ENCODE measurements around the gene BAIAP2.

BAIAP2 gene

GRCh38 chr17:81163051-81163695, 128.2 kb downstream of the BAIAP2 start:
- Histone ChIP-seq H3F3A (ENCODE audit: low read depth) (no peaks in the 10 kb centered on the region), H3K9me2 (replicated peaks; ENCODE audit: low read depth, low read length) (no peaks in the 10 kb centered on the region), H2AFZ (ENCODE audit: low read length) (no peak overlapping the region), H3K36me3 (ENCODE audit: insufficient read depth, low read length) (no peaks in the 10 kb centered on the region), H3K4me3 (ENCODE audit: low read length, poor library complexity, severe bottlenecking) (no peak overlapping the region), H3K9me3 (ENCODE audit: insufficient read depth, low read depth, low read length) (no peaks in the 10 kb centered on the region), H4K20me1 (ENCODE audit: insufficient read depth, low read length, poor library complexity, severe bottlenecking) (no peaks in the 10 kb centered on the region), H3K4me2 (ENCODE audit: low read depth, low read length, poor library complexity, severe bottlenecking) (no peak overlapping the region), H3K4me1 (ENCODE audit: insufficient read depth, low read length, poor library complexity, severe bottlenecking) (no peaks in the 10 kb centered on the region), H3K79me2 (ENCODE audit: insufficient read depth, low read length) (no peaks in the 10 kb centered on the region), H3K9ac (ENCODE audit: low read depth, low read length, poor library complexity, severe bottlenecking) (no peak overlapping the region), H3K27me3 (ENCODE audit: insufficient read depth, low read length, poor library complexity, severe bottlenecking) (no peaks in the 10 kb centered on the region)
- TF ChIP-seq, protein P1, sequence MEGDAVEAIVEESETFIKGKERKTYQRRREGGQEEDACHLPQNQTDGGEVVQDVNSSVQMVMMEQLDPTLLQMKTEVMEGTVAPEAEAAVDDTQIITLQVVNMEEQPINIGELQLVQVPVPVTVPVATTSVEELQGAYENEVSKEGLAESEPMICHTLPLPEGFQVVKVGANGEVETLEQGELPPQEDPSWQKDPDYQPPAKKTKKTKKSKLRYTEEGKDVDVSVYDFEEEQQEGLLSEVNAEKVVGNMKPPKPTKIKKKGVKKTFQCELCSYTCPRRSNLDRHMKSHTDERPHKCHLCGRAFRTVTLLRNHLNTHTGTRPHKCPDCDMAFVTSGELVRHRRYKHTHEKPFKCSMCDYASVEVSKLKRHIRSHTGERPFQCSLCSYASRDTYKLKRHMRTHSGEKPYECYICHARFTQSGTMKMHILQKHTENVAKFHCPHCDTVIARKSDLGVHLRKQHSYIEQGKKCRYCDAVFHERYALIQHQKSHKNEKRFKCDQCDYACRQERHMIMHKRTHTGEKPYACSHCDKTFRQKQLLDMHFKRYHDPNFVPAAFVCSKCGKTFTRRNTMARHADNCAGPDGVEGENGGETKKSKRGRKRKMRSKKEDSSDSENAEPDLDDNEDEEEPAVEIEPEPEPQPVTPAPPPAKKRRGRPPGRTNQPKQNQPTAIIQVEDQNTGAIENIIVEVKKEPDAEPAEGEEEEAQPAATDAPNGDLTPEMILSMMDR (conservative IDR thresholded peaks at IDR 0.05; ENCODE audit: low read length) = no peak
- no peak for TF ChIP-seq EZH2phosphoT487 (IDR thresholded peaks at IDR 0.05; ENCODE audit: borderline replicate concordance)

DNA sequence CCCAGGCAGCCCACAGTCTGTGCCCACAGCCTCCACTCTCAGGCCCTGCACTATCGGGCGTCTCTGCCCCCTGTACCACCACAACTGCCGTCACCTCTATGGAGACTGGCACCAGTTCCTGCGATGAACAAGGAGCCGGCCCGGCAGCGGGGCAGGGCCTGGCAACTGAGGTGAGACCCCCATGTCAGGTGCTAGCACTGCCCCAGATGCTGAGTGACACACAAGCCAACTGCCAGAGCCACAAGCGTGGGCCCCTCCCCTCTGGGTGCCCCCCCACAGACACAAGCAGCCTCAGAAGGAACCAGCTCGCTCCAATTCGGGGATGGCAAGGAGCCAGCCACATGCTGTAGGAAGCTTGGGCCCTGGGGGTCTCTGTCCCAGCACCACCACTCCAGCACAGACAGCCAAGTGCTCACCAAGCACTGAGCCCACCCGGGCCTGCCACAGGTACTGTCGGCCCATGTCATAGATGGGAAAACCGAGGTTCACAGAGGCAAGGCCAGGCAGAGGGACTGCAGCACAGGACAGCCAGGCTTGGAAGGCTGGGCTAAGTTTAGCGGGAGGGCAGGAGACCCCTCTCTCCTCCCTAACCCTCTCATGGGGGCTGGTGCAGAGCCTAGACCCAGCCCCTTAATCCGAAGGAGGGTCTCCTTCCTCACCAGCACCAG, 128.9 kb downstream of the BAIAP2 start:
- H3K36me3 ChIP-seq (ENCODE audit: insufficient read depth, low read length) = no peaks in the 10 kb centered on the region
- no peak for TF ChIP-seq EZH2phosphoT487 (IDR thresholded peaks at IDR 0.05; ENCODE audit: borderline replicate concordance)
- TF ChIP-seq, protein P1 (conservative IDR thresholded peaks at IDR 0.05; ENCODE audit: low read length) = no peak
- H3K9me2 ChIP-seq (replicated peaks; ENCODE audit: low read depth, low read length) = no peaks in the 10 kb centered on the region
- no peak overlapping the region for H2AFZ ChIP-seq (ENCODE audit: low read length)
- no peak overlapping the region for H3K4me3 ChIP-seq (ENCODE audit: low read length, poor library complexity, severe bottlenecking)
- H4K20me1 ChIP-seq (ENCODE audit: insufficient read depth, low read length, poor library complexity, severe bottlenecking) = no peaks in the 10 kb centered on the region
- no peaks in the 10 kb centered on the region for H3K4me1 ChIP-seq (ENCODE audit: insufficient read depth, low read length, poor library complexity, severe bottlenecking)
- H3K4me2 ChIP-seq (ENCODE audit: low read depth, low read length, poor library complexity, severe bottlenecking) = no peak overlapping the region
- no peaks in the 10 kb centered on the region for H3K9me3 ChIP-seq (ENCODE audit: insufficient read depth, low read depth, low read length)
- no peaks in the 10 kb centered on the region for H3K79me2 ChIP-seq (ENCODE audit: insufficient read depth, low read length)
- no peaks in the 10 kb centered on the region for H3K27me3 ChIP-seq (ENCODE audit: insufficient read depth, low read length, poor library complexity, severe bottlenecking)
- H3K9ac ChIP-seq (ENCODE audit: low read depth, low read length, poor library complexity, severe bottlenecking) = no peak overlapping the region
- H3F3A ChIP-seq (ENCODE audit: low read depth) = no peaks in the 10 kb centered on the region

GRCh38 chr17:81164371-81165245, 129.7 kb downstream of the BAIAP2 start:
- no peak overlapping the region for H3K9ac ChIP-seq (ENCODE audit: low read depth, low read length, poor library complexity, severe bottlenecking)
- no peaks in the 10 kb centered on the region for H3K36me3 ChIP-seq (ENCODE audit: insufficient read depth, low read length)
- H3K4me1 ChIP-seq (ENCODE audit: insufficient read depth, low read length, poor library complexity, severe bottlenecking) = no peaks in the 10 kb centered on the region
- no peak overlapping the region for H3K4me2 ChIP-seq (ENCODE audit: low read depth, low read length, poor library complexity, severe bottlenecking)
- no peak for TF ChIP-seq EZH2phosphoT487 (IDR thresholded peaks at IDR 0.05; ENCODE audit: borderline replicate concordance)
- TF ChIP-seq, protein P1 (conservative IDR thresholded peaks at IDR 0.05; ENCODE audit: low read length) = no peak
- H3K9me2 ChIP-seq (replicated peaks; ENCODE audit: low read depth, low read length) = no peaks in the 10 kb centered on the region
- no peaks in the 10 kb centered on the region for H3K9me3 ChIP-seq (ENCODE audit: insufficient read depth, low read depth, low read length)
- H4K20me1 ChIP-seq (ENCODE audit: insufficient read depth, low read length, poor library complexity, severe bottlenecking) = no peaks in the 10 kb centered on the region
- H3K27me3 ChIP-seq (ENCODE audit: insufficient read depth, low read length, poor library complexity, severe bottlenecking) = no peaks in the 10 kb centered on the region
- no peak overlapping the region for H2AFZ ChIP-seq (ENCODE audit: low read length)
- H3F3A ChIP-seq (ENCODE audit: low read depth) = no peaks in the 10 kb centered on the region
- no peaks in the 10 kb centered on the region for H3K79me2 ChIP-seq (ENCODE audit: insufficient read depth, low read length)
- no peak overlapping the region for H3K4me3 ChIP-seq (ENCODE audit: low read length, poor library complexity, severe bottlenecking)

Data from Loucy (cell line).